DMS 273 treated with DMSO at 0.1 percent for 48 hours (cell line): Measurements from ENCODE around the gene TMEM209.

Experiments
- DNase-seq: peaks from one replicate; lab custom pipeline; 2025; lab: John Stamatoyannopoulos, UW

Gene TMEM209

DNA sequence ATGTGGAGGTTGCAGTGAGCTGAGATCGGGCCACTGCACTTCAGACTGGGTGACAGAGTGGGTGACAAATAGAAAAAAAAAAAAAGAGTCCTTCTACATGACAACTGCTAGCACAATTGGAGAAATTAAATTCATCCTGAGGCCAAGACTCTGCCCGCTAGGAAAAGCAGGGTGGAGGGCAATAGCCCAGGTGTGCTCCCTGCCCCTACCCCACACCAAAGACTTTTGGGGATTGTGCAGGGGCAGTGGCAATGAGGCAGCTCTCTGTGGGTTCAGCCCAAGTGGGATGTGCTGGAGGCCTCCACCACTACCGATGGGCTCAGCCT, 61.3 kb downstream of the TMEM209 start:
- DNase-seq, result no peak

DNA sequence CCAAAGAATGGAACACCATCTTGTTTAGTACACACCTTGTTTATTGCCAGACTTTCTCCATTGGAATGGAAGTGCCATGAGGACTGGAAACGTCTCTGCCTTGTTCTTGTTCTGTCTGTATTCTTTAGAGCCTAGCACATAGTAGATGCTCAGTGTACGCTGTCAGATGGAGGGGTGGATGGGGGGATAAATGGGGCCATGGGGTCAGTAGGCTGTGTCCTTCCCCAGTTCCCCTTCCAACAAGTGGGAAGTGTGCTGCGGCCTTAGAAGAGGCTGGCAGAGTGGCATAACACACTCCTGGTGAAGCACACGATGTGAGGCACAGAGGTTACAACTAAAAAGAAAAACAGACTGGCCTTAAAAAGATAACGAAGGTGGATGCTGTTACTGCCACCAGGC, 61.9 kb downstream of the TMEM209 start:
- no peak for DNase-seq

DNA sequence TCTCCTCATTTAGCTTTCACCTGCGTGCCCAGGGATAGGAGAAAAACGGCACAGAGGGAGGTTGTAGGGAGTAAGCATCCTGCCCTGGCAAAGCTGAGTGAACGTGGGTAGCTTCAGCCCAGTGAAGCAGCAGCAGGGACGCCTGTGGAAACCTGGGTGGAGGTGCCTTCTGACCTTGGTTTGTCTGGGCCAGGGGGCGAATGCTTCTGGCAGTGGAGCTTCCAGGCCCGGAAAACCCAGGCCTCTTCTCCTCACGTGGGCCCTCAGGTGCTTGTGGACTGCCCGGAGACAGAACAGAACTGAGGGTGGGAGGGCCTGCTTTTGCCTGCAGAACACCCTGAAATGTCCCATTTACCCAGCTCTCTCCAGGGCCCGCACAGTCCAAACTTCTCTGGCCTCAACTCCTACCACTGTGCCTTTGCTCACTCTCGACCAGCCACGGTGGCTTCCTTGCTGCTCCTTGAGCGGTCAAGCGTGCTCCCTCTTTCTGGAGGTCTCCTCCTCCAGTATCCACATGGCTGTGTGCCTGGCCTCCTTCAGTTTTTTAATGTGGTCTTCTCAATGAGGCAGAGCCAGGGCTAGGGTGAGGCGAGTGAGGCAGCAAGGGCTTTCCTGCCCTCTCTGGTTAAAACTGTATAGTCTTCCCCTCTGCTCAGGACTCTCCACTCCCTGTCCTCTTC, 62.4 kb downstream of the TMEM209 start:
- no peak for DNase-seq

DNA sequence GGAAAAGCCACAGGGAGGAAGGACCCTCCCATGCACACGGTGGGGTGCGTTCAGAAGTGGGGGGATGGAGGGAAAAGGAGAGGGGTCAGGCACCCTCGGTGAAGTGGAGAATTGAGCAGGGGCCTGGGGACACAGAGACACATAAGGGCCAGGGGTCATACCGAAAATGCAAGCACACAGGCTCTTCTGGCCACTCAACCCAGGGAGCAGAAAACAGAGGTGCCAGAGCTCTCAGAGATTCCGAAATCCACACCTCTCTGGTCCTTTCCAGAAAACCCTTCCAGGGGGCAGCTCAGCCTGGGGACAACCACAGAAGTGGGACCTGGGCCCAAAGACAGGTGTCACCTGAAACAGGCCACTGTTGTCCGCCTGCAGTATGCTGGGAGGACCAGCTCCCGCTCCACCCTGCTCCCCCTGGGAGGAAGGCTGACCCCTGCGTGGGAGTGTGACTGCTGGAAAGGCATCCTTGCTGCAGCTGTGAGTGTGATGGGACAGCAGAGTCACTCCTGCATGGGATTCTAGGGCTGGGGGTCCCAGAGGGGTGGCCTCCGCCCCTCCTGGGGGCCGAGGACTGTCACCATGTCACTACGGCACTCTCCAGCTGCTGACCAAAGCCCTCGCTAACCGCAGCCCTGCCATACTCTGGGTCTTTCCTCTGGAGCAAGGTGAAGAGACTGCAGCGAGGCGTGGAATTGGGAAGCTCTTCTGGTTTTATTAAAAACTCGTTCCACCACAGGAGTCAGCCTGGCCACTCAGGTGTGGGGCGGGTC, 63.1 kb downstream of the TMEM209 start:
- DNase-seq, result no peak

DNA sequence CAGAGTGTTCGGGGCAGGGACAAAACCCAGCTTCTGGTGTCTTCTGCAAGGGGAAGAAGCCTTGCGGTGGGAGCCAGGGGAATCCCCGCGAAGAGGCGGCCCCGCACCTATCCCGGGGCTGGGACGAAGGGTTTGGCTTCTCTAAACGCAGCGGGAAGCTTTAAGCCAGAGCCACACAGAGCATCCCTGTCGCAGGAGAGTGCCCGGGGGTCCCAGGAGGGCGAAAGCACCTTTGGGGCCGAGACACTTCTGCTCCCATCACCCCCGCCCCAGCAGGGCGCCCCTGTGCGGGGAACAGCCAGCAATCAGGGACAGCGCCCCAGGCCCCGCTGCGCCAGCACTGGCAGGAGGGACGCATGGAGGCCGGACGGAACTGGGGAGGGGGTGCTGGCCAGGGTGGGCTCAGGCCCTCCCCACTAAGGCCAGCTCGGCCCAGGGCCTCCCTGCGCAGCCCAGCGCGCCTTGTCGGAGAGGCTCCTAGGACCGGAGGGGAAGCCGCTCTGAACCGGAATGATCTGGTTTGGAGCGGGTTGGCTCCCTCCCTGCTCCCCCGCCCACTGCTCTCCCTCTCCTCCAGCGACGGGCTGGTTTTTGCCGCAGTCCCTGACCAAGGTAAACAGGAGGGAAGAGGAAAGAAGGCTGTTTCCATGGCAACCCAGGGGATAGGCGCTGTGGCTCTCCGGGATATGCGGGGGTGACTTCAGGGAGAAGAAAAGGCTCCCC, 63.9 kb downstream of the TMEM209 start:
- no peak for DNase-seq

DNA sequence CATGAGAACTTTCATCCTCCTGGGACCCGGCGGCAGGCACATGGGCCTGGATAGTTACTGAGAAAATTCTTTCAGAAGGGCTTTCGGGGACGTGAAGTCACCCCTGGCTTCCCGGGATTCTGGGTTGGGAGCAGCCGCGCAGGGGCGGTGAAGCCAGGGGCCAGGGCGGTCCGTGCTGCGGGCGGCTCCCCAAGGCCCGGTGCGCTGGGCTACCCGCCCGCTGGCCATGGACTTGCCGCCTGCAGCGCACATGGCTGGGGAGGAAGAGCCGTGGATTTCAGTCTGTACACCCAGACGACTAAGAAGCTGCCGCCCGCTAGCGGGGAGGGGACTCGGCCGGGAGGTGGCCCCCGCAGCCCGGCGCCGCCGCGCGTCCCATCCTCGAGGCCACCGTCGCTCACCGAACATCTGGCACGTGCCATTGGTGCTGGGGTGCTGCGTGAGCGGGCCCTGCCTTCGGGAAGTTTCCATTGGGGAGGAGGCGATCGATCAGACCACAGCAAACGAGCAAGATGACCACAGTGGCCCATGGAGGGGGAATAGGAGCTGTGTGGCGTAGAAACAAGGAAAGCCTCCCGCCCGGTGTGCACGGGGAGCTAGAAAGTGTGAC, 64.5 kb downstream of the TMEM209 start:
- no peak for DNase-seq

DNA sequence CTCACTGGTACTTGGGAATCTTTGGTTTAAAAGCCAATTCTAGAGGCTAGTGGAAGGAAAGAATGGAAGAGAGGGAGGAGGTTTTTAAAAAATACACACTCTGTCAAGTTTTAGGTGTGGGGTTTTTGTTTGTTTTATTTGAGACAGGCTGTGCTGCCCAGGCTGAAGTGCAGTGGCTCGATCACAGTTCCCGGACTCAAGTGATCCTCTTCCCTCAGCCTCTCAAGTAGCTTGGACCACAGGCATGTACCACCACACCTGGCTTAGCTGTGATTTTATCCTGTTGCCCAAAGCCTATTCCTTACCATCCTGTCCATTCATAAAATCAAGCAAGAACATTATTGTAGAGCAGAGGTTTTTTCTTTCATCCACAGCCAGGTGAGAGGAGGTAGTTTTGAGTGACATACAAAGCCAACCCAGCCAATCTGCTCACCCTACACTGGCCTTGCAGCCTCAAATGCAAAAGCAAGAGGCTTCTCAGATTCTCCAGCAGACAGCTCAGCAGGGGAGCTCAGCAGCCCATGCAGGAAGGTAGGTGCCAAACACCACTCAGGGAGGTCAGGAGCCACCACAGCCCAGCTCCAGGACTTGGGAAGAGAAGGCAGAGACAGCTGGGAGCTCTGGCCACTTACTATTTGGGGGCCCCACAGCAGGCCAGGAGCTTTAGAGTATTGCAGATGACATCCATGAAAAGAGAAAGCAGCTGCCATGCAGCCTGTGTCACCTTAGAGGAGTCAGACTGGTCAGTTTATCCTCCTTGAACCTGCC, 65.8 kb downstream of the TMEM209 start:
- no peak for DNase-seq

DNA sequence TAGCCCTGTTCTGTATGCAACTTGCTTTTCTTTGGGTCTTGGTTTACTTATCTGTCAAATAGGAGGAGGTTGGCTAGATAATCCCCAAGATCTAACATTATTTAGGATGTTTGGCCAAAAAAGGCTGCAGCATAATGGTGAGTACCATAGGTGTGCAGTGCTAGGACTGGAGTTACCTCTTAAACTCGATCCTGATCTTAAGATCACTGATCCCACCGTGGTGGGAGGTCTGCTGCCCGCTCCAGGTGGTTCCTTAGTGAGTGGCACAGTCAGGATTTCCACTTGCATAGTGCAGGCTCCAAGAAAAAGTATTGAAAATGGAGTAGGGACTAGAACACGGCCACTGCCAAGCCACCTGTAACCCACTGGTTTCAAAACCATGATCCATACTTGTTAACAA, 68.0 kb downstream of the TMEM209 start:
- DNase-seq, result no peak

DNA sequence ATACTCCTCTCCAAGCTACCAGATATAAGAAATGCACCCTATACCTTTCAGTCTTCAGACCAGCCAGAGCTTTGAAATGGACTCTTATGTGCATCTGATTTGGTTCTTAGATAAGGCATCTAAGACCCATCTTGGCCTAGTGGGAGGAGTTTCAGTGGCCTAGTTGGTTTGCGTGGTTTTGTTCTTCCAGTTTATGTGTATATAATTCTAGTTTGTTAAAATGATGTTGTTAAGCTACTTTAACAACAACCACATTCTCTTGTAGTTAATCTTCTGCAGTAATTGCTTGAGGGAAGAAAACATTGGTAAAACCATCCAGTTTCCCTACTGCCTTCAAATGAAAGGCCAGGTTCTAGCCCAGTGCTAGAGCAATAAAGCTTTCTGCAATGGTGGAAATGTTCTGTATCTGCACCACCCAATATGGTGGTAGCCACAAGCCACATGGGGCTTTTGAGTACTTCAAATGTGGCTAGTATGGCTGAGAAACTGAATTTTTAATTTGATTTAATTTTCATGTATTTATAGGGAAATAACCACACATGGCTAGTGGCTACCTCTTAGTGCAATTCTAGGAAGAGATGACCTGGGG, 68.5 kb downstream of the TMEM209 start:
- DNase-seq, result no peak

DNA sequence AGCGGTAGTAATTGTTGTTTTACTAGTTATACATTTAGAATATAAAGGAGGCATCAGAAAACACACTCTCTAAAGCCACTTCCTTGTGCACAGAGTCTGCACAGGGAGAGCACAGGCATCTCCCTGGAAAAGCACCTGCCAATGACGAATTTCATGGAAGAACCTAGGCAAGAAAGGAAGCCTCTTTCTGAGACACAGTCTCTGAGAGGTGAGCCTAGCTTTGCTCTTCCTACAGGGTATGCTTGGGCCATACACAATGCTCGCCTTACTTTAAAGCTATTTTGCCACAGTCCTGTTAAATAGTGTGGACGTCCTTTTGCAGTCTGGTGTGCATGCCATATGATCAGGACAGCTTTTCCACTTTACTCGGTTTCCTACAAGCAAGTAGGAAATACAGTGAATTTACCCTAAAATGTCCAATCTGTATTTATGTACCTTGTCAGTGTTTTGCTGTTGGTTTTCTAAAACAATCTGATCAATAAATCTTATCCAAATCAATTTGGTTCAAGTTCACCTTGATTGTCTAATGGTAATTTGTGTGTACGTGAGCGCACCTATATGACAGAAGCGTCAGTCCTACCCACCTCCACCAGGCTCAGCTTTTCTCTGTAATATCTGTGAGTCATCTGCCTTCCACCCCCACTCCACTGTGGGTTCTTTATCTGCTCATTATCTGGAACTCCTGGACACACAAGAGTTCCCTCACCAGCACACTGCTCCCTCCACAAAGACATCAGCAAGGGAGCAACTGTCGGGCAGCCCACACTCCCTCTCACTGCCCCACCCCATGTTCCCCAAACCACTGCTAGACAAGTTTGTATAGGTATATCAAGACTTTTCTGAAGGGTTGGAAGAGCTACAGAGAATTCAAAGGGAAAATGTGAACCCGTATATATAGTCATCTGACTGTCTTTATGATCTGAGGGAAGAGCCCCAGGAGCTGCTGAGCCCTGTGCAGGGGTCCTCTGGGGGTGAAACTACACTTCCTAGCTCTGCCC, 69.7 kb downstream of the TMEM209 start:
- DNase-seq, result no peak

DNA sequence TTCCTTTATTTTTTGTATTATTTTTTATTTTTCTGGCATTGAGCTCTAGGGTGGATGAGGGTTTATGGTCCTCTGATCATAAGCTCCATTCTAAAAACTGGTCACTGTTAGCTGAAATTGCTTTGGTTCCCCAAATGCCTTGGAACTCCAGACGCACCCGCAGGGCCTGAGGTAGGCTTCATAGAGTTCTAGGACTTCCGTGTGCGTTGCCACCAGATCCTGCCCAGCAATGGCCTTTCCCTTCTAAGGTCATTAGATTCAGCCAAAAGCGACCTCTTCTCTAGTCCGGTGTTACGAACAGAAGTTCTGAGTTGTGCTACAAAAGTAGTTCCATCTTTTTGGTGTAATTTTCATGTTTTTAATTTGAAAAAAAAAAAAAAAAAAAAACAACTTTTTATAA, 70.5 kb downstream of the TMEM209 start:
- DNase-seq, result no peak

DNA sequence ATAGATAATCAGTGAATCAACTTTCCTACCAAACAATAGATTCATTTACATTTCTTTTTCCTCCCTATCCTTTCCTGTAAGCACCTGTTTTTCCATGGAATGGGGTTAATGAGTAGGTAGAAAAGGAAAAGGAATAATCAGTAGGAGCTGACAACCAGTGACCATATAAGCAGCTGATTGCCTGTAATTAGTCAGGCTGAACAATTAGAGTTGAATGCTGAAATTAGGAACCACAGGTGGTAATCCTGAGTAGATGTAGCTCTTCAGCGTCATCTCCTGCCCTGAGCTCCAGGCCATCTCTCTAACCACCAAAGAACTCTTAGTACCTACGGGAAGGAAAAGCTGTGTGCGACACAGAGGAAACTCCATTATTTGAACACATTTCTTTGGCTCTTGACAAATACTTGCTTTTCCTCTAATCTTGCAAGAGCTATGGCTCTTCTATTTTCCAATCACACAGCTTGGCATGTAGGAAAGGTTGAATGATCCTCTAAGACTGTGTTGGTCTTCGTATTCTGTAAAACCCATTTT, 71.0 kb downstream of the TMEM209 start:
- DNase-seq, result no peak

DNA sequence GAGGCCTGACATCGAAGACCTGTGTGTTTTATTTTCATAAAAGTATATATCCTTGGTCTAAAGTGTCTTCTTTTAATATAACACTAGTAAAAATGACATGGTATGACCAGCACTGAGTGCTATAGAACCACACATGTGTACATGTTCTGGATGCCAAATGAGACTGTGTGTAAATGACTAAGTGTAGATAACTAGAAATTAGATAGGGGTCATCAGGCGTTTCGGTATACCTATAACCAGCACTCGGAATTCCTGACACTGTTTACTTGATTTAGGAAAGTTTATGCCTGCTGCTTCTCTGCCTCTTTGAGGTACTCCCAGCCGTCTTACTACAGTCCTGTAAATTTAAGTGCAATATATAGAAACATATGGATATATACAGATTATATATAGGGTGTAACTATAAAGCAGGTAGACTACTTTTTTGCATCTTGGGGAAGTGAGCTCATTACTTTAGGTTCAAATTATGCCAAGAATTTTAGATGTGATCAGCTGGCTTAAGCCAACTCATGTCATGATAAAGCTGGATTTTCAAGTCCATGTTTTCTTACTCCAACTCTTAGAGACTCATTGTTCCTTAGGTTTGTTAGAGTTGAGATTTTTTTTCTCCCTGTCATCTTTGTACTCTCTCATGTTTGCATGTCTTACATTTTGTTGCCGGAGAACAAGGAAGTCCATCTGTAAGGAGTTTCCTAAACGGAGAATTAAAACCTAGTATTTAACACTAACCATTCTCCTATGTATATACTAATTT, 72.0 kb downstream of the TMEM209 start:
- no peak for DNase-seq

DNA sequence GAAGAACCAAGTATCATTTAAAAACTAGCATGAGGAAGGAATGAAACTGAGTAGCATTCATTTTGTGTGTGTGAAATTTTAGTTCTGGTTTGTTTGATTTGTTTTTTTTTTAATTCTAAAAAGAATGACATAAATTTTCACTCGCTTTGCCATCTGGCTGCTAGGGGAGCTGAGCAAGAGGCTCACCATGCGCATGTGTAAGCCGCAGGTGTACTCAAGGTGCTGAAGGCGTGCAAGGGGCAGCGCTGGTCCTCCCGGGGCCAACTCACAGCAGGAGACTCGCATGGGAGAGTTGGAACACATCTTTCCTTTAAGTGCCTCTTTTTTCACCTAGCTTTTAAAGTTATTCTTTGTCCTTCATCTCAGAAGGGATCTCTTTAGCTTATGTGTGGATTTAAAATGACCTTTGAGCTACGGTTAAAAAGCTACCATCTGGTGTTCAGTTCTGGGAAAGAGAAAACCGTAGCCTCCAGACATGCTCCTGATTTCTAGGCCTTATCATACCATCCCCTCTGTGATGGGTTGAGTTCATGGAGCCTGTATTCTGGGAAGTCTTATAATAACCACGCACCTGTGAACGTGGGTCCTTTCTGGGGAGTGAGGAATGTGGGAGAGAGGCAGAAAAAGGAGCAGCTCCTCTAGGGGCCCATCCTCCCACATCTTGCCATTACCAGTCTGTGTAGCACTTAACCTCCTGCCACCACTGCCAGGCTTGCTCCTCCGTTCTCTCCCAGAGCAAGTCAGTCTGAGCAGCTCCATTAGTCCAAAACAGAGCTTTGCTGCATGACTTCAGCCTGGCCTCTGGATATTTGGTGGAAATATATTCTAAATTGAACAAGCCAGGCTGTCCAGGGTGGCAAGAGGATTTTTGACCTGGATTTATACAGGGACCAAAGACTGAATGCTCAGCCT, 73.0 kb downstream of the TMEM209 start:
- no peak for DNase-seq

DNA sequence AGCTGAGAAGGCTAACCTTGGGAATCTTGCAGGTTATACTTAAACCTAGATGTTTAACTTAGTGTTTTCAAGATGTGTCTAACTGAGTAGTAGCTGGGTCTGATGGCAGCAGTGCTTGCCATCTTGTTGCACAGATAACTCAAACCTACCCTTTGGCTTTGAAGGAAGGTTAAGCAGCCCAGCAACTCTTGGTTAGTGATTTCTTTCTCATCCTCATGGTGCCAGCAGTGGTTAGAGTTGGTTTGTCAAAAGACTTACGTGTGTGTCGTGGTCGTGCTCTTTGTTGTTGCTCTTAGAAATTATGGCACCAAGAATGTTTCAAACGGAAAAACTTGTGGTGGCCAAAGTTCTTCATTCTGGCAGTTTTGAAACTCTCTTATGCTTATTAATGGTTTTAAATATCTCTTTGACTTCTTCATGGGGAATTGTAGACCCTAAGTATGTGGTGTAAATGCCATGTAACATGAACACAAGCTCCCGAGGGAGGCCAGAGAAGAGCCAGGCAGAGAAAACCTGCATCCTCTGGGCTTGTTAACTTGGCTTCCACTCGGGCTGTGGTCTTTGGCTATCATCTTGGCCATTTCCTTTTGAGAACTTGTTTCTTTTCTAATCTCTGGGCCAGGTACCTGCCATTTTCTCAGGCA, 73.9 kb downstream of the TMEM209 start:
- no peak for DNase-seq

DNA sequence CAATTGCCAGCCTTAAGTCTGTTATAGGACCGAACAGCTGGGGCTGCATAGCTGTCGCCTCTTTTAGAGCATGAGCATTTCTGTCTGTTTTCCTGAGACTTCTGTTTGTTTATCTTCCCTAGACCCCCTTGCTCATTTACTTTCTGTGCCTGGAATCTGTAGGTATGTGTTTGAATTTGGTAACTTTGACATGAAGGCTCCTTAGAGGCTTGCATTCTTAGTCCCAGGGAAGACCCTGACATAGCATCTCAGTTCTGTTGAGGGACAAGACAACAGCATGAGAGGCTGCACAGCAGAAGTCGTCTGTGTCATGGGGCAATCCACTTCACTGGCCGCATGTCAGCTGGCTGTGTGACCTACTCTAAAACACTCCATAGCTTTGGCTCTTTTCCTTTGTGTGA, 76.2 kb downstream of the TMEM209 start:
- no peak for DNase-seq

DNA sequence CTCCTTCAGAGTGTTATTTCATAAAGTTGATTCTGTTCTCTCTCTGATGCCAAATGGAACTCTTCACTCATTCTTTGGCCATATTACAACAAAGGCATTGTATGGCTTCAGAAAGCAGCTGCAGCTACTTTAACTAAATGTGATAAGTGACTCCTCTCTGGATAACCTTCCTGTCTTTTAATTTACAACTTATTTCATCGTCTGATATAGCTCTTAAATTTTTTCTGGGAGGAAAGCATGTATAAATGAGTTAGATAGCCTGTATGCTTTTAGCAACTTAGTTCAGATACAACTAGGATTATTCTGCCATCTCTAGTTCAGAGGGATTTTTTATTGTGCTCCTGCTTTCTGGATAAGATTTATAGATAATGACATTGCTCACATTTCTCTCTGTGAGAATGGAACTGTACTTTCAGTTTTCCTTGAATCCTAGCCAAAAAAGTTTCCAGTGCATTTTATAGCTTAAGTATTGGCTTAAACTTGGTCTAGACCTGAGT, 77.3 kb downstream of the TMEM209 start:
- no peak for DNase-seq

DNA sequence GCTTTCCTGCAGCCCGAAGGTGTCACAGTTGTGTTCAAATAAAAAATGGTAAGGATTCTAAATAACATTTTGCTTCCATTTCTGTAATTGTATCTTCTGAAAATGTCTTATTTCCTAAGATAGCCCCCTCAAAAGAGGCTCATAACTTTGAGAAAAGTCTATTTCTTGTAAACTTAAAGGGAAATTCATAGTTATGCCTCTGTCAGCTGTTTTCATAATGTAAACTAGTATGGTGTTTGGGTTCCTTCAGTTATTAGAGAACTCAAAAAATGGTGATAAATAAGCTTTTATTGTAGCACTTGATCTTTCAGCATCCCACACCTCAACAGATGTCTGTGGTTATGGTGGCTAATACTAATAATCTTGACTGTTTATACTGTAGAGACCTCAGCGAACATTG, 77.8 kb downstream of the TMEM209 start:
- no peak for DNase-seq
